Measurements from ENCODE around the gene PLCB1.

Gene PLCB1

GRCh38 chr20:8657664-8658063 lies 525.6 kb downstream of the PLCB1 start:
- DNase-seq (ENCODE audit: low spot score) = no peak

- DNase-seq (ENCODE audit: low spot score) = no peak
Measured at GRCh38 chr20:8658103-8658502, 526.0 kb downstream of the PLCB1 start.

GRCh38 chr20:8661229-8661952 lies 529.3 kb downstream of the PLCB1 start:
- DNase-seq (ENCODE audit: low spot score) = no peak

- no peak for DNase-seq (ENCODE audit: low spot score)
Measured at GRCh38 chr20:8662433-8662954, 530.4 kb downstream of the PLCB1 start.

GRCh38 chr20:8663424-8663823 lies 531.4 kb downstream of the PLCB1 start:
- DNase-seq (ENCODE audit: low spot score) = no peak

- no peak for DNase-seq (ENCODE audit: low spot score)
Measured at GRCh38 chr20:8664778-8665177, 532.7 kb downstream of the PLCB1 start.

- DNase-seq (ENCODE audit: low spot score) = no peak
Measured at GRCh38 chr20:8667306-8667705, 535.2 kb downstream of the PLCB1 start.

- DNase-seq (ENCODE audit: low spot score) = no peak
Measured at GRCh38 chr20:8670207-8670892, 538.3 kb downstream of the PLCB1 start.

GRCh38 chr20:8670893-8671215 lies 538.8 kb downstream of the PLCB1 start:
- DNase-seq (ENCODE audit: low spot score) = no peak

GRCh38 chr20:8671370-8671961 lies 539.4 kb downstream of the PLCB1 start:
- no peak for DNase-seq (ENCODE audit: low spot score)

GRCh38 chr20:8673116-8673515 lies 541.0 kb downstream of the PLCB1 start:
- no peak for DNase-seq (ENCODE audit: low spot score)

GRCh38 chr20:8675896-8676295 lies 543.8 kb downstream of the PLCB1 start:
- no peak for DNase-seq (ENCODE audit: low spot score)

- DNase-seq (ENCODE audit: low spot score) = no peak
Measured at GRCh38 chr20:8678098-8678776, 546.2 kb downstream of the PLCB1 start.

- no peak for DNase-seq (ENCODE audit: low spot score)
Measured at GRCh38 chr20:8689337-8689736, 557.3 kb downstream of the PLCB1 start.

GRCh38 chr20:8690074-8690473 lies 558.0 kb downstream of the PLCB1 start:
- DNase-seq (ENCODE audit: low spot score) = no peak

GRCh38 chr20:8693709-8694108 lies 561.6 kb downstream of the PLCB1 start:
- no peak for DNase-seq (ENCODE audit: low spot score)

- DNase-seq (ENCODE audit: low spot score) = no peak
Measured at GRCh38 chr20:8700756-8701155, 568.7 kb downstream of the PLCB1 start.

- no peak for DNase-seq (ENCODE audit: low spot score)
Measured at GRCh38 chr20:8706961-8707700, 575.1 kb downstream of the PLCB1 start.

GRCh38 chr20:8709627-8710026 lies 577.6 kb downstream of the PLCB1 start:
- no peak for DNase-seq (ENCODE audit: low spot score)

GRCh38 chr20:8711501-8711900 lies 579.4 kb downstream of the PLCB1 start:
- DNase-seq (ENCODE audit: low spot score) = no peak

- DNase-seq (ENCODE audit: low spot score) = no peak
Measured at GRCh38 chr20:8714206-8714605, 582.1 kb downstream of the PLCB1 start.

GRCh38 chr20:8718279-8718678 lies 586.2 kb downstream of the PLCB1 start:
- DNase-seq (ENCODE audit: low spot score) = no peak
